ENCODE data around the gene SLC16A9. TPM values are rescaled to one million over a fixed set of nuclear protein-coding genes. Genes with fewer than 3 reads are reported as not detected.
A peak's percentile ranks its signal among the peaks of the same experiment; 100 is the strongest.

Gene SLC16A9
- total RNA-seq, 1 experiment from 2014 or later: 0.13 TPM

- ChIA-PET CTCF (no interaction called here), POLR2A (no interaction called here)
- intact Hi-C loops (cut with micrococcal nuclease; ENCODE audit: unreplicated experiment) (no loop called here), in situ Hi-C loops (cut with HindIII; ENCODE audit: low pct_unique_long_range_greater_than_20kb, low sequenced_read_pairs) (no loop called here)
- H3K36me3 ChIP-seq (ENCODE audit: control insufficient read depth, insufficient read depth, low read length): no peaks in the 10 kb centered on the region
- H3K4me3 ChIP-seq (ENCODE audit: low read depth in 2 of 2, low read length in 2 of 2): no peak overlapping the region
- ATAC-seq (no peak), DNase-seq (ENCODE audit: low read depth, low spot score) (no peak)
- H3K4me1 ChIP-seq (ENCODE audit: control insufficient read depth, insufficient read depth, low read length): no peaks in the 10 kb centered on the region
- no peaks in the 10 kb centered on the region for H3K9me3 ChIP-seq (ENCODE audit: control insufficient read depth, insufficient read depth, low read depth, low read length)
- no TSS peak for BruUV-seq (replicated peaks)
- H3K27me3 ChIP-seq (ENCODE audit: control insufficient read depth, insufficient read depth, low read length): no peaks in the 10 kb centered on the region
- TF ChIP-seq REST (IDR thresholded peaks at IDR 0.05; ENCODE audit: insufficient read depth in 1 of 2, low read depth in 2 of 2, low read length in 1 of 2) (no peak), SIN3A (IDR thresholded peaks at IDR 0.05; ENCODE audit: borderline replicate concordance, insufficient read depth, low read depth, low read length) (no peak), POLR2AphosphoS5 (IDR thresholded peaks at IDR 0.05; ENCODE audit: low read depth, low read length) (no peak), TCF7L2 (IDR thresholded peaks at IDR 0.05; ENCODE audit: low read depth, low read length) (no peak), CTCF (IDR thresholded peaks at IDR 0.05) (peak; percentile 22; the same call in 1 of the 2 replicates)
- H3K27ac ChIP-seq (ENCODE audit: low read length): no peak overlapping the region
These were observed 9.7 kb upstream of the SLC16A9 start for GRCh38 chr10:59719374-59719773.

GRCh38 chr10:59718257-59718656, 8.6 kb upstream of the SLC16A9 start:
- BruUV-seq (replicated peaks): no TSS peak
- ChIA-PET POLR2A (no interaction called here), CTCF (no interaction called here)
- TF ChIP-seq CTCF (IDR thresholded peaks at IDR 0.05) (no peak), SIN3A (IDR thresholded peaks at IDR 0.05; ENCODE audit: borderline replicate concordance, insufficient read depth, low read depth, low read length) (no peak), POLR2AphosphoS5 (IDR thresholded peaks at IDR 0.05; ENCODE audit: low read depth, low read length) (no peak), TCF7L2 (IDR thresholded peaks at IDR 0.05; ENCODE audit: low read depth, low read length) (no peak)
- DNase-seq (ENCODE audit: low read depth, low spot score): no peak
- no peaks in the 10 kb centered on the region for H3K9me3 ChIP-seq (ENCODE audit: control insufficient read depth, insufficient read depth, low read depth, low read length)
- intact Hi-C loops (cut with micrococcal nuclease; ENCODE audit: unreplicated experiment): no loop called here
- no peak overlapping the region for H3K27ac ChIP-seq (ENCODE audit: low read length)
- H3K4me1 ChIP-seq (ENCODE audit: control insufficient read depth, insufficient read depth, low read length): no peaks in the 10 kb centered on the region
- peaks cover 3% of the 10 kb centered on the region; the same call in 1 of the 2 replicates for H3K27me3 ChIP-seq (ENCODE audit: control insufficient read depth, insufficient read depth, low read length)
- no peak for ATAC-seq
- in situ Hi-C loops (cut with HindIII; ENCODE audit: low pct_unique_long_range_greater_than_20kb, low sequenced_read_pairs): no loop called here
- no peaks in the 10 kb centered on the region for H3K36me3 ChIP-seq (ENCODE audit: control insufficient read depth, insufficient read depth, low read length)
- no peak overlapping the region for H3K4me3 ChIP-seq (ENCODE audit: low read depth in 2 of 2, low read length in 2 of 2)

All from Panc1 (cell line).